ENCODE measurements around the gene PPP4R2.

DNA sequence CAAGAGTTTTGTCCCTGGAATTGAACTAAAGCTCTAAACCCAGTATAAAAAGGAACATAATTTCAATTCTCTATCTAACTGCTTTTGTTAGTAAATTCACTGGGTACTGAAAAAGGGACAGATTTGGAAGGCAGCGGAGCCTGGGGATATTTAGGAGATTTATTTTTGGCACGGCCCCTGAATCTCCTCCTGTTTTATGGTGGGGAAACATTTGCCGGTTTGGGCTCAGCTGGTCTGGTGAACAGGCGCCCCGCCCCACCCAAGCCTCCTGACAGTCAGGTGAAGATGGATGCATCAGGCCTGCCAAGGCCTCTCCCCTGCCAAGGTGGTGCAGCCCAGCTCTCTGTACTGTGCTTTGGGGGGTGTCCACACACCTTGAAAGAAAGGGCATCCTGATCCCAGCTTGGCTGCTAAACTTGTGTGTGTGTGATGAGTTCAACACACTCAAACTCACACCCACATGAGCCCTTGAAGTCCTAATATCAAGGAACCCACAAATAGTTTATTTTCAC lies 111.1 kb downstream of the PPP4R2 start:
- TF ChIP-seq, protein P1, sequence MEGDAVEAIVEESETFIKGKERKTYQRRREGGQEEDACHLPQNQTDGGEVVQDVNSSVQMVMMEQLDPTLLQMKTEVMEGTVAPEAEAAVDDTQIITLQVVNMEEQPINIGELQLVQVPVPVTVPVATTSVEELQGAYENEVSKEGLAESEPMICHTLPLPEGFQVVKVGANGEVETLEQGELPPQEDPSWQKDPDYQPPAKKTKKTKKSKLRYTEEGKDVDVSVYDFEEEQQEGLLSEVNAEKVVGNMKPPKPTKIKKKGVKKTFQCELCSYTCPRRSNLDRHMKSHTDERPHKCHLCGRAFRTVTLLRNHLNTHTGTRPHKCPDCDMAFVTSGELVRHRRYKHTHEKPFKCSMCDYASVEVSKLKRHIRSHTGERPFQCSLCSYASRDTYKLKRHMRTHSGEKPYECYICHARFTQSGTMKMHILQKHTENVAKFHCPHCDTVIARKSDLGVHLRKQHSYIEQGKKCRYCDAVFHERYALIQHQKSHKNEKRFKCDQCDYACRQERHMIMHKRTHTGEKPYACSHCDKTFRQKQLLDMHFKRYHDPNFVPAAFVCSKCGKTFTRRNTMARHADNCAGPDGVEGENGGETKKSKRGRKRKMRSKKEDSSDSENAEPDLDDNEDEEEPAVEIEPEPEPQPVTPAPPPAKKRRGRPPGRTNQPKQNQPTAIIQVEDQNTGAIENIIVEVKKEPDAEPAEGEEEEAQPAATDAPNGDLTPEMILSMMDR (IDR thresholded peaks at IDR 0.05) = no peak
- no peak for TF ChIP-seq POLR2A (IDR thresholded peaks at IDR 0.05)

Measured in adrenal gland (tissue), 5 donors.